ENCODE measurements around the gene USP54. TPM values are rescaled to one million over a fixed set of nuclear protein-coding genes. Genes with fewer than 3 reads are reported as not detected.

Gene USP54
- total RNA-seq, 4 donors from 2014 or later: 41.0 to 65.1 (median 50.5) TPM

- H3K4me1 ChIP-seq: no peaks in the 10 kb centered on the region
- H3K27me3 ChIP-seq: no peaks in the 10 kb centered on the region
- TF ChIP-seq POLR2A (IDR thresholded peaks at IDR 0.05) (no peak), CTCF (IDR thresholded peaks at IDR 0.05) (no peak)
- no peaks in the 10 kb centered on the region for H3K36me3 ChIP-seq
- H3K27ac ChIP-seq: no peak overlapping the region
- H3K4me3 ChIP-seq: no peak overlapping the region
- DNase-seq: no peak
- no peaks in the 10 kb centered on the region for H3K9me3 ChIP-seq
Measured at GRCh38 chr10:73552819-73553715, 38.1 kb downstream of the USP54 start.

GRCh38 chr10:73551515-73551914, 39.6 kb downstream of the USP54 start:
- H3K27ac ChIP-seq: no peak overlapping the region
- H3K4me3 ChIP-seq: no peak overlapping the region

GRCh38 chr10:73545357-73545756, 45.8 kb downstream of the USP54 start:
- Histone ChIP-seq H3K4me3 (no peak overlapping the region), H3K4me1 (no peaks in the 10 kb centered on the region), H3K27me3 (no peaks in the 10 kb centered on the region), H3K27ac (no peak overlapping the region), H3K36me3 (peaks cover 0 to 43% (median 0%) of the 10 kb centered on the region in 3 donors), H3K9me3 (no peaks in the 10 kb centered on the region)
- no peak for DNase-seq
- no peak for TF ChIP-seq POLR2A (IDR thresholded peaks at IDR 0.05)
- TF ChIP-seq CTCF (IDR thresholded peaks at IDR 0.05): no peak

More at GRCh38 chr10:73551515-73551914, 39.6 kb downstream of the USP54 start:
- Histone ChIP-seq H3K36me3 (no peaks in the 10 kb centered on the region), H3K4me1 (no peaks in the 10 kb centered on the region), H3K9me3 (no peaks in the 10 kb centered on the region), H3K27me3 (no peaks in the 10 kb centered on the region)
- TF ChIP-seq POLR2A (IDR thresholded peaks at IDR 0.05) (no peak), CTCF (IDR thresholded peaks at IDR 0.05) (no peak)
- DNase-seq: no peak

- H3K36me3 ChIP-seq: peaks cover 0 to 50% (median 0%) of the 10 kb centered on the region in 3 donors
- DNase-seq: no peak
- H3K4me3 ChIP-seq: no peak overlapping the region
- no peaks in the 10 kb centered on the region for H3K27me3 ChIP-seq
- no peaks in the 10 kb centered on the region for H3K9me3 ChIP-seq
- TF ChIP-seq POLR2A (IDR thresholded peaks at IDR 0.05): no peak
- no peak for TF ChIP-seq CTCF (IDR thresholded peaks at IDR 0.05)
- no peak overlapping the region for H3K27ac ChIP-seq
- no peaks in the 10 kb centered on the region for H3K4me1 ChIP-seq
Measured at GRCh38 chr10:73537709-73538108, 53.4 kb downstream of the USP54 start.

GRCh38 chr10:73537288-73537687, 53.9 kb downstream of the USP54 start:
- peaks cover 0 to 46% (median 0%) of the 10 kb centered on the region in 3 donors for H3K36me3 ChIP-seq
- H3K4me3 ChIP-seq: no peak overlapping the region
- no peak for TF ChIP-seq CTCF (IDR thresholded peaks at IDR 0.05)
- DNase-seq: no peak
- H3K9me3 ChIP-seq: no peaks in the 10 kb centered on the region
- no peaks in the 10 kb centered on the region for H3K4me1 ChIP-seq
- no peaks in the 10 kb centered on the region for H3K27me3 ChIP-seq
- no peak overlapping the region for H3K27ac ChIP-seq

Data from Peyer's patch (tissue), 4 donors.